ENCODE data around the gene EXOC4.

GRCh38 chr7:133775201-133775600 is 522.3 kb downstream of the EXOC4 start:
- TF ChIP-seq EZH2 (IDR thresholded peaks at IDR 0.05; ENCODE audit: borderline replicate concordance, low read length): no peak
- no peak for TF ChIP-seq CTCF (IDR thresholded peaks at IDR 0.05; ENCODE audit: low read length)

All from OCI-LY1 (cell line).